Measurements from ENCODE around the gene ATG2B.
A peak's percentile ranks its signal among the peaks of the same experiment; 100 is the strongest.

The ATG2B gene

DNA sequence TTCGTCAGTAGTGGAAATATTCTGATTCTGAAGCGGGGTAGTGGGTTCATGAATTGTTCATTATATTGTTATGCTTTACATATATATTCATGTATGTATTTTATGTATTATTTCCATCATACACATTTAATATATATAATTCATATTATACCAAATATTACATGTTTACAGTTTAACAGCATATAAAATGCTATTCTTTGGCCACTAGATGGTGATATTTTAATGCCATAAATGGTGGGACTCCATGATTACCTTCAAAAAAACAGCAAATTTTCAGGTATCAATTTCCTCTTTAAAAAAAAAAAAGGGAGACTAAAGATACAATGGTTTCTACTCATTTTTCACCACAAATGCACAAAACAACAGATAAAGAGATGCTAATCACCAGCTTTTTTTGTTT is 66.1 kb downstream of the ATG2B start:
- Histone ChIP-seq H3K27me3 (ENCODE audit: insufficient read depth, low read length, poor library complexity) (no peaks in the 10 kb centered on the region), H3K4me1 (ENCODE audit: insufficient read depth, low read length) (no peaks in the 10 kb centered on the region), H3K27ac (ENCODE audit: low read length) (no peak overlapping the region), H3K4me3 (ENCODE audit: low read depth in 1 of 2, low read length in 2 of 2) (no peak overlapping the region), H3K4me2 (ENCODE audit: insufficient read depth, low read length) (no peak overlapping the region), H3K9ac (ENCODE audit: low read depth, low read length) (no peak overlapping the region), H3K36me3 (ENCODE audit: insufficient read depth, low read length) (peaks cover 31% of the 10 kb centered on the region; the same call in 1 of the 2 replicates), H3K9me3 (ENCODE audit: insufficient read depth, low read length, severe bottlenecking) (no peaks in the 10 kb centered on the region), H2AFZ (ENCODE audit: low read depth, low read length) (no peak overlapping the region), H4K20me1 (ENCODE audit: insufficient read depth, low read length) (no peaks in the 10 kb centered on the region; the same call in 1 of the 2 replicates), H3K79me2 (ENCODE audit: insufficient read depth, low read length) (no peaks in the 10 kb centered on the region)
- ATAC-seq (ENCODE audit: insufficient read depth, low read depth) (no peak; the same call in 2 of the 3 replicates), DNase-seq (no peak)
- no peak for TF ChIP-seq EZH2 (IDR thresholded peaks at IDR 0.05; ENCODE audit: borderline replicate concordance, low read depth, low read length, severe bottlenecking)
- TF ChIP-seq, protein P1, sequence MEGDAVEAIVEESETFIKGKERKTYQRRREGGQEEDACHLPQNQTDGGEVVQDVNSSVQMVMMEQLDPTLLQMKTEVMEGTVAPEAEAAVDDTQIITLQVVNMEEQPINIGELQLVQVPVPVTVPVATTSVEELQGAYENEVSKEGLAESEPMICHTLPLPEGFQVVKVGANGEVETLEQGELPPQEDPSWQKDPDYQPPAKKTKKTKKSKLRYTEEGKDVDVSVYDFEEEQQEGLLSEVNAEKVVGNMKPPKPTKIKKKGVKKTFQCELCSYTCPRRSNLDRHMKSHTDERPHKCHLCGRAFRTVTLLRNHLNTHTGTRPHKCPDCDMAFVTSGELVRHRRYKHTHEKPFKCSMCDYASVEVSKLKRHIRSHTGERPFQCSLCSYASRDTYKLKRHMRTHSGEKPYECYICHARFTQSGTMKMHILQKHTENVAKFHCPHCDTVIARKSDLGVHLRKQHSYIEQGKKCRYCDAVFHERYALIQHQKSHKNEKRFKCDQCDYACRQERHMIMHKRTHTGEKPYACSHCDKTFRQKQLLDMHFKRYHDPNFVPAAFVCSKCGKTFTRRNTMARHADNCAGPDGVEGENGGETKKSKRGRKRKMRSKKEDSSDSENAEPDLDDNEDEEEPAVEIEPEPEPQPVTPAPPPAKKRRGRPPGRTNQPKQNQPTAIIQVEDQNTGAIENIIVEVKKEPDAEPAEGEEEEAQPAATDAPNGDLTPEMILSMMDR (IDR thresholded peaks at IDR 0.05; ENCODE audit: borderline replicate concordance, extremely low read depth, low read length, poor library complexity, severe bottlenecking): peak; percentile 56

DNA sequence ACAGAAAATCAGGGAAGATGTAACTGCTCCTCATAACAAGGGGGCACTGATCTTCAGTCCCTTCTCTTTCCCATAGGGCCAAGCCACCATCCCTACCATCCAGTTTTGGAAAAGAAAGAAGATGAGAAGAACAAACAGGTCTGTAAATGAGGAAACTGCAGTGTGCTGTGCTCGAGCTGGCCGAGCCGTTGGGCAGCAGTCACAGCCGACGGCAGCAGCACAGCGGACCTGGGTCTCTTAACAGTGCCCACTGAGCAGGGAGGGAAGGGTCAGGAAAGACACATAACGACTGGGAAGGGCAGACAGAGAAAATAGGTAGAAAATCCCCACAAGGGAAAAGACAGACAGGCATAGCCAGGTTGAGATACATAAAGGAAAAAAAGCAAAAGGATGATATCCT is 68.9 kb downstream of the ATG2B start:
- TF ChIP-seq, protein P1 (IDR thresholded peaks at IDR 0.05; ENCODE audit: borderline replicate concordance, extremely low read depth, low read length, poor library complexity, severe bottlenecking): no peak
- no peak for TF ChIP-seq EZH2 (IDR thresholded peaks at IDR 0.05; ENCODE audit: borderline replicate concordance, low read depth, low read length, severe bottlenecking)
- Histone ChIP-seq H3K9ac (ENCODE audit: low read depth, low read length) (no peak overlapping the region), H3K27ac (ENCODE audit: low read length) (no peak overlapping the region), H3K27me3 (ENCODE audit: insufficient read depth, low read length, poor library complexity) (no peaks in the 10 kb centered on the region), H2AFZ (ENCODE audit: low read depth, low read length) (no peak overlapping the region), H3K36me3 (ENCODE audit: insufficient read depth, low read length) (peaks cover 31% of the 10 kb centered on the region), H3K9me3 (ENCODE audit: insufficient read depth, low read length, severe bottlenecking) (no peaks in the 10 kb centered on the region), H4K20me1 (ENCODE audit: insufficient read depth, low read length) (no peaks in the 10 kb centered on the region), H3K4me2 (ENCODE audit: insufficient read depth, low read length) (no peak overlapping the region), H3K79me2 (ENCODE audit: insufficient read depth, low read length) (no peaks in the 10 kb centered on the region), H3K4me1 (ENCODE audit: insufficient read depth, low read length) (no peaks in the 10 kb centered on the region), H3K4me3 (ENCODE audit: low read depth in 1 of 2, low read length in 2 of 2) (no peak overlapping the region)
- no peak for DNase-seq
- ATAC-seq (ENCODE audit: insufficient read depth, low read depth): no peak

DNA sequence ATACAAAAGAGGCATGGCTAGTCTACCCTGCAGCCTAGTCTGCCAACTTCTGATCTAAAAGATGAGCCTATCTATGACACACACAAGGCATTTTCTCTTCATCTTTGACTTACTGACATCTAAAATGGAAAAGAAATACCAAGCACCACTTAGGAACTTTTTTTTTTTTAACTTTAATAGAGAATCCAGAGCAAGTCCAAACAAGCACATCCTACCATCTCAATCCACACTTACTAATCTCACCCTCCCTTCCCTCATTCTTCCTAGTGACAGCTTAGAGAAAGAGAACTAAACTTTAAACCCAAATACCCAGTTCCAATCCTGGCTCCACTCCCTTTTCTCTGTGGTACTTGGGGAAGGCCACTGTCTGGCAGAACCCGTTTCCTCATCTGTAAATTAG is 75.3 kb downstream of the ATG2B start:
- no peak for ATAC-seq (ENCODE audit: insufficient read depth, low read depth)
- no peaks in the 10 kb centered on the region for H3K27me3 ChIP-seq (ENCODE audit: insufficient read depth, low read length, poor library complexity)
- H2AFZ ChIP-seq (ENCODE audit: low read depth, low read length): no peak overlapping the region
- no peaks in the 10 kb centered on the region for H3K79me2 ChIP-seq (ENCODE audit: insufficient read depth, low read length)
- no peaks in the 10 kb centered on the region for H3K9me3 ChIP-seq (ENCODE audit: insufficient read depth, low read length, severe bottlenecking)
- TF ChIP-seq, protein P1 (IDR thresholded peaks at IDR 0.05; ENCODE audit: borderline replicate concordance, extremely low read depth, low read length, poor library complexity, severe bottlenecking): no peak
- TF ChIP-seq EZH2 (IDR thresholded peaks at IDR 0.05; ENCODE audit: borderline replicate concordance, low read depth, low read length, severe bottlenecking): no peak
- no peaks in the 10 kb centered on the region for H4K20me1 ChIP-seq (ENCODE audit: insufficient read depth, low read length)
- H3K4me1 ChIP-seq (ENCODE audit: insufficient read depth, low read length): no peaks in the 10 kb centered on the region
- H3K4me3 ChIP-seq (ENCODE audit: low read depth in 1 of 2, low read length in 2 of 2): no peak overlapping the region
- H3K36me3 ChIP-seq (ENCODE audit: insufficient read depth, low read length): peaks cover 42% of the 10 kb centered on the region
- DNase-seq: no peak
- no peak overlapping the region for H3K9ac ChIP-seq (ENCODE audit: low read depth, low read length)
- H3K27ac ChIP-seq (ENCODE audit: low read length): no peak overlapping the region
- H3K4me2 ChIP-seq (ENCODE audit: insufficient read depth, low read length): no peak overlapping the region

DNA sequence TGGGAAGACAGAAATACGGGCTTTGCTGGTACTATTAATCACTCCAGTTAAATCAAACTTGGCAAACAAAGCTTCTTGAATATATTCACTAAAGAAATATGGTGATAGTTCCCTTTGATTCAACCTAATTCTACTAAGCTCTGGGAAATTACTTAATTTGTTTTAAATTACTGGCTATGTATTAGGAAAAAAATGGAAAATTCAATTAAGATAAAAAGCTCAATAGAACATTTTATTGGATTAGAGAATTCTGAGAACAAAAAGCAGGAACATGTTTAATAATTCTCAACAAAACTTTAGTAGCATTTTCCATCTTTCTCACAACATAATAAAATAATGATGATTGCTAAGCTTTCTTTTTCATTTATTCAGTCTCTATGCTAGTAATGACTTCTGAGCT is 76.9 kb downstream of the ATG2B start:
- DNase-seq (no peak), ATAC-seq (ENCODE audit: insufficient read depth, low read depth) (no peak)
- no peaks in the 10 kb centered on the region for H3K4me1 ChIP-seq (ENCODE audit: insufficient read depth, low read length)
- no peak for TF ChIP-seq EZH2 (IDR thresholded peaks at IDR 0.05; ENCODE audit: borderline replicate concordance, low read depth, low read length, severe bottlenecking)
- TF ChIP-seq, protein P1 (IDR thresholded peaks at IDR 0.05; ENCODE audit: borderline replicate concordance, extremely low read depth, low read length, poor library complexity, severe bottlenecking): no peak
- H2AFZ ChIP-seq (ENCODE audit: low read depth, low read length): no peak overlapping the region
- peaks cover 40% of the 10 kb centered on the region for H3K36me3 ChIP-seq (ENCODE audit: insufficient read depth, low read length)
- H3K27me3 ChIP-seq (ENCODE audit: insufficient read depth, low read length, poor library complexity): no peaks in the 10 kb centered on the region
- no peak overlapping the region for H3K27ac ChIP-seq (ENCODE audit: low read length)
- no peaks in the 10 kb centered on the region for H4K20me1 ChIP-seq (ENCODE audit: insufficient read depth, low read length)
- no peaks in the 10 kb centered on the region for H3K79me2 ChIP-seq (ENCODE audit: insufficient read depth, low read length)
- H3K4me3 ChIP-seq (ENCODE audit: low read depth in 1 of 2, low read length in 2 of 2): no peak overlapping the region
- no peaks in the 10 kb centered on the region for H3K9me3 ChIP-seq (ENCODE audit: insufficient read depth, low read length, severe bottlenecking)
- H3K4me2 ChIP-seq (ENCODE audit: insufficient read depth, low read length): no peak overlapping the region
- H3K9ac ChIP-seq (ENCODE audit: low read depth, low read length): no peak overlapping the region

Measured in DND-41 (cell line).